Measurements from ENCODE around the gene CCL27.

Gene CCL27

DNA sequence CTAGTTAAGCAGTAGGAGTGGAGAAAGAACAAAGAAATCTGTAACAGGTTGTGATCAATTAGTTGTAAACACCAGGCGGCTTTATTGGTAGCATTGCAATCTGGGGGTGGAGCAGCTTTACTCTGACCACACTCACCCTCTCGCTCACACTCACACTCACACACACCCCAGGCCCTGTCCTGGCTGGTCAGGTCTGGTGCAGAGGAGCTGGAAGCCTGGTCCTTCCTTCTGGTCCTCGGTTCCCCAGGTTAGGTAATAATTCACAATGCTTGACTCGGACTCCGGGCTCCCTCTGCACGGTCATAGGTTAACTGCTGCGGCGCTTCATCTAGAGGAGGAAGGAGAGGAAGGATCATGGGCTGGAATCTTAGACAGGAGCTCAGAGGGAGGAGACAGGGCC lies 27.1 kb upstream of the CCL27 start:
- CTCF ChIA-PET: no interaction called here
- H3K4me3 Mint-ChIP-seq: no peak overlapping the region
- no peaks in the 10 kb centered on the region for H3K4me1 Mint-ChIP-seq
- peak; percentile 6 for DNase-seq
- no peaks in the 10 kb centered on the region for H3K36me3 Mint-ChIP-seq
- H3K27me3 Mint-ChIP-seq: peaks cover 18% of the 10 kb centered on the region
- H3K9me3 Mint-ChIP-seq: no peaks in the 10 kb centered on the region
- H3K27ac Mint-ChIP-seq: no peak overlapping the region

DNA sequence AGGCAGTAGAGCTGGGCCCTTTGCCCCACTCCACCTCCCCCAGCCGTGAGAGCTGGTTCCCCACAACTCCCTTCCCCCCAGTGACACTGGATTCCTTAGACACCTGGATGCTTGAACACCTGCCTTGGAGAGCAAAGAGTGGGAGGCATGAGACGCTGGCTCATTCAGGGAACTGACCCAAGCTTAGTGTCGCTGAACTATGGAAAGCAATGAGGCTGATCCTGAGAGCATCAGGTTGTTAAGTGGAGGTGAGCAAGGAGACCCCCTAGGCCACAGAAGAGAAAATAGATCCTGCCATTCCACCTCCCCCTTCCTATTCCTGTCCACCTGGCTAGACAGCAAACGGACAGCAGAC lies 26.6 kb upstream of the CCL27 start:
- no peaks in the 10 kb centered on the region for H3K9me3 Mint-ChIP-seq
- H3K27ac Mint-ChIP-seq: no peak overlapping the region
- no peaks in the 10 kb centered on the region for H3K4me1 Mint-ChIP-seq
- DNase-seq: peak; percentile 8
- no peak overlapping the region for H3K4me3 Mint-ChIP-seq
- CTCF ChIA-PET: no interaction called here
- no peaks in the 10 kb centered on the region for H3K36me3 Mint-ChIP-seq
- H3K27me3 Mint-ChIP-seq: peaks cover 18% of the 10 kb centered on the region

GRCh38 chr9:34688329-34689115 lies 26.1 kb upstream of the CCL27 start:
- peak; percentile 14 for DNase-seq
- H3K9me3 Mint-ChIP-seq: no peaks in the 10 kb centered on the region
- H3K4me1 Mint-ChIP-seq: no peaks in the 10 kb centered on the region
- CTCF ChIA-PET: interaction anchor here (4.4 kb wide), 1 partner anchor 12 kb away, joined by 27 read pairs; no protein-coding TSS in a partner anchor
- H3K27me3 Mint-ChIP-seq: peaks cover 18% of the 10 kb centered on the region
- H3K4me3 Mint-ChIP-seq: no peak overlapping the region
- H3K27ac Mint-ChIP-seq: no peak overlapping the region
- no peaks in the 10 kb centered on the region for H3K36me3 Mint-ChIP-seq

GRCh38 chr9:34687276-34688030 lies 25.0 kb upstream of the CCL27 start:
- Mint-ChIP-seq H3K27me3 (peaks cover 18% of the 10 kb centered on the region), H3K4me1 (no peaks in the 10 kb centered on the region), H3K27ac (no peak overlapping the region), H3K4me3 (no peak overlapping the region), H3K9me3 (no peaks in the 10 kb centered on the region), H3K36me3 (no peaks in the 10 kb centered on the region)
- CTCF ChIA-PET: interaction anchor here (4.4 kb wide), 1 partner anchor 14 kb away, joined by 27 read pairs; no protein-coding TSS in a partner anchor
- DNase-seq: peak; percentile 17

DNA sequence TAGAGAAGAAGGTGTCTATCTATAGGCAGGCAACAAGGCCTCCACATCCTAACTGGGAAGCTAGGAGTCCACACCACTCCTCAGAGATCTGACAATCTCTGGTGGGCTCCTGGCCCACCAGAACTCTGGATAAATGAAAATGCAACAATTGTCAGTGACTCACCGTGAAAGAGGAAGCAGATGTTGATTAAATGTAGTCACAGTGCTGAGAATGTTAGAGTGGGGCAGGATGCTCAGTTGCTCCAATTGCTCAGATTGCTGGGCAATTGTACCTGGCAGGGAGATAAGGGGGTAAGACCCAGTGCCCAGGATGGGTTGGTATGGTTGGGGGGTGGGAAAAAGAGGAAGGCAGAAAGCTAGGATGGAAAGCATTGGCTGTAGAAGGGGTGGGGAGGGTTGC lies 24.3 kb upstream of the CCL27 start:
- CTCF ChIA-PET: interaction anchor here (0.7 to 4.4 kb wide), 2 partner anchors 13 to 14 kb away, joined by 3 to 27 read pairs; no protein-coding TSS in a partner anchor
- no peak for DNase-seq
- Mint-ChIP-seq H3K27me3 (peaks cover 18% of the 10 kb centered on the region), H3K4me1 (no peaks in the 10 kb centered on the region), H3K4me3 (no peak overlapping the region), H3K27ac (no peak overlapping the region), H3K9me3 (no peaks in the 10 kb centered on the region), H3K36me3 (no peaks in the 10 kb centered on the region)

GRCh38 chr9:34686231-34686630 lies 23.8 kb upstream of the CCL27 start:
- H3K36me3 Mint-ChIP-seq: no peaks in the 10 kb centered on the region
- no peaks in the 10 kb centered on the region for H3K9me3 Mint-ChIP-seq
- H3K27me3 Mint-ChIP-seq: peaks cover 21% of the 10 kb centered on the region
- H3K4me1 Mint-ChIP-seq: no peaks in the 10 kb centered on the region
- no peak for DNase-seq
- CTCF ChIA-PET: interaction anchor here (0.7 to 4.4 kb wide), 2 partner anchors 13 to 15 kb away, joined by 3 to 27 read pairs; no protein-coding TSS in a partner anchor
- no peak overlapping the region for H3K4me3 Mint-ChIP-seq
- H3K27ac Mint-ChIP-seq: no peak overlapping the region

DNA sequence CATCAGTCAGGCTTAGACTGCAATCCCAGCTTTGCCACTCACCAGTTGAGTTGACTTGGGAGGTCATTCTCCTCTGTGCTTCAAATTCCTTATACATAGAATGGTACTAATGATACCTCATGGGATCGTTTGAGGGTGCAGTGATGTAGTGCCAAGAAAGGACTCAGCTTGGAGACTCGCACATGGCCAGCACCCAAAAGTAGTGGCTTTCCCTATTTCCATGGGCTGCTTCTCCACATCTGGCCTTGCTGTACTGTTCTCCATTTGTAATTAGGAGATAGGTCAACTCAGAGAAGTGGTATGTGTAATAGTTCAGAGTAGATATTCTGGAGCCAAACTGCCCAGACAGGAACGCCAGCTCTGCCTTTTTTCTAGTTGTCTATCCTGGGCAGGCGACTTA lies 23.1 kb upstream of the CCL27 start:
- H3K36me3 Mint-ChIP-seq: no peaks in the 10 kb centered on the region
- H3K27me3 Mint-ChIP-seq: peaks cover 18% of the 10 kb centered on the region
- no peak overlapping the region for H3K4me3 Mint-ChIP-seq
- H3K27ac Mint-ChIP-seq: no peak overlapping the region
- CTCF ChIA-PET: interaction anchor here (4.4 kb wide), 1 partner anchor 15 kb away, joined by 27 read pairs; no protein-coding TSS in a partner anchor
- H3K9me3 Mint-ChIP-seq: no peaks in the 10 kb centered on the region
- H3K4me1 Mint-ChIP-seq: no peaks in the 10 kb centered on the region
- DNase-seq: no peak

GRCh38 chr9:34684816-34685215 lies 22.4 kb upstream of the CCL27 start:
- CTCF ChIA-PET: interaction anchor here (4.4 kb wide), 1 partner anchor 16 kb away, joined by 27 read pairs; no protein-coding TSS in a partner anchor
- Mint-ChIP-seq H3K36me3 (no peaks in the 10 kb centered on the region), H3K27me3 (peaks cover 16% of the 10 kb centered on the region), H3K9me3 (no peaks in the 10 kb centered on the region), H3K4me3 (no peak overlapping the region), H3K4me1 (no peaks in the 10 kb centered on the region), H3K27ac (peak overlapping the region; percentile 16)
- no peak for DNase-seq

- Mint-ChIP-seq H3K4me3 (no peak overlapping the region), H3K9me3 (no peaks in the 10 kb centered on the region), H3K27ac (no peak overlapping the region), H3K4me1 (no peaks in the 10 kb centered on the region), H3K27me3 (peaks cover 13% of the 10 kb centered on the region), H3K36me3 (no peaks in the 10 kb centered on the region)
- CTCF ChIA-PET: interaction anchor here (1.2 to 4.4 kb wide), 2 partner anchors 8 to 17 kb away, joined by 3 to 27 read pairs; no protein-coding TSS in a partner anchor
- no peak for DNase-seq
Measured at GRCh38 chr9:34684145-34684544, 21.7 kb upstream of the CCL27 start.

DNA sequence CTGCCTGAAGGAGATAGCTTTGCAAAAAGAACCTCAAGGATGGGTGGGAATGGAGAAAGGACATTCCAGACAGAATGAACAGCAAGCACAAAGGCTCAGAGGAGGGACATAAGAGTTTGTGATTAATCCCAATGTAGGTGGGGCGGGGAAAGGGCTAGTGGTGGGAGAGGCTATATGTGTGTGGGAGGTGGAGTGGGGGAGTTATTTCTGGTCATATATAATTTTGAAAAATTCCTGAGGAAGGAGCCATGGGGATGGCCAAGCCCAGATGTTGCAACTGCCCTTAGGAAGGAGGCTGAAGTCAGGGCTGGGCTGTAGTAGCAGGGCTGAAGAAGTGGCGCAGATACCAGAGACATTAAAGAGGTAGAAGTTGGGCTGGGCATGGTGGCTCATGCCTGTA lies 13.4 kb upstream of the CCL27 start:
- CTCF ChIA-PET: interaction anchor here (1.1 kb wide), 1 partner anchor 27 kb away, joined by 5 read pairs; no protein-coding TSS in a partner anchor
- no peaks in the 10 kb centered on the region for H3K36me3 Mint-ChIP-seq
- no peaks in the 10 kb centered on the region for H3K9me3 Mint-ChIP-seq
- no peaks in the 10 kb centered on the region for H3K27me3 Mint-ChIP-seq
- no peaks in the 10 kb centered on the region for H3K4me1 Mint-ChIP-seq
- no peak for DNase-seq
- H3K27ac Mint-ChIP-seq: no peak overlapping the region
- no peak overlapping the region for H3K4me3 Mint-ChIP-seq

- peaks cover 3% of the 10 kb centered on the region for H3K36me3 Mint-ChIP-seq
- H3K4me1 Mint-ChIP-seq: no peaks in the 10 kb centered on the region
- H3K27me3 Mint-ChIP-seq: no peaks in the 10 kb centered on the region
- peak; percentile 74 for DNase-seq
- peaks cover 3% of the 10 kb centered on the region for H3K9me3 Mint-ChIP-seq
- H3K4me3 Mint-ChIP-seq: no peak overlapping the region
- CTCF ChIA-PET: interaction anchor here (0.6 to 1.1 kb wide), 4 partner anchors 10 to 27 kb away, joined by 3 to 7 read pairs (median 4); no protein-coding TSS in a partner anchor
- H3K27ac Mint-ChIP-seq: no peak overlapping the region
Measured at GRCh38 chr9:34675048-34675714, 12.7 kb upstream of the CCL27 start.

DNA sequence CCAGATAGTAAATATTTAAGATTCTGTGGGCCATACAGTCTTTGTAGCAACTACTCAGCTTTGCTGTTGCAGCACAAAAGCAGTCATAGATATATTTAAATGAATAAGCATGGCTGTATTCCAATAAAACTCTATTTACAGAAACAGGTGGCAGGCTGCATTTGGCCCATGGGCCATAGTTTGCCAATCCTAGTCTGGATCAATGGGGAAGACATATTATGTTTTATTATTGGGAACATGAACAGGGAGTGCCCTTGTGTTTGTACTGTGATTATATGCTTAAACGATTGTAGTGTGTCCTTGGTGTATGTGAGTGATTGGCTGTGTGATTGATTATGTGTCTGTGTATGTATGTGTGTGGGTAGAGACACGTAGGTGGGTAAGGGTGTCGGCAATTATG lies 12.0 kb upstream of the CCL27 start:
- CTCF ChIA-PET: interaction anchor here (0.6 to 1.1 kb wide), 4 partner anchors 9 to 28 kb away, joined by 3 to 7 read pairs (median 4); no protein-coding TSS in a partner anchor
- Mint-ChIP-seq H3K4me3 (no peak overlapping the region), H3K27me3 (peaks cover under 1% of the 10 kb centered on the region), H3K4me1 (no peaks in the 10 kb centered on the region), H3K9me3 (peaks cover 7% of the 10 kb centered on the region), H3K27ac (no peak overlapping the region), H3K36me3 (peaks cover 7% of the 10 kb centered on the region)
- DNase-seq: no peak

- Mint-ChIP-seq H3K27ac (no peak overlapping the region), H3K4me3 (no peak overlapping the region), H3K9me3 (peaks cover 14% of the 10 kb centered on the region), H3K27me3 (peaks cover 8% of the 10 kb centered on the region), H3K36me3 (peaks cover 19% of the 10 kb centered on the region), H3K4me1 (peaks cover 5% of the 10 kb centered on the region)
- DNase-seq: no peak
- CTCF ChIA-PET: no interaction called here
Measured at GRCh38 chr9:34671307-34671706, 8.8 kb upstream of the CCL27 start.

Data from activated naive CD4-positive, alpha-beta T cell treated with anti-CD3 and anti-CD28 coated beads, Interleukin-2, amount 10 ng/mL, durations not matched to agents 7 days and 5 days (primary cell).